Measurements from ENCODE around the gene MRM3. TPM values are rescaled to one million over a fixed set of nuclear protein-coding genes. Genes with fewer than 3 reads are reported as not detected.
"Not testable (repeated sequence)": the region's sequence is repeated elsewhere in the genome, so short reads cannot be mapped to it uniquely, and the experiment has no call there.

MRM3 gene
- total RNA-seq, 2 experiments from 2014 or later = 12.8 to 15.8 TPM

DNA sequence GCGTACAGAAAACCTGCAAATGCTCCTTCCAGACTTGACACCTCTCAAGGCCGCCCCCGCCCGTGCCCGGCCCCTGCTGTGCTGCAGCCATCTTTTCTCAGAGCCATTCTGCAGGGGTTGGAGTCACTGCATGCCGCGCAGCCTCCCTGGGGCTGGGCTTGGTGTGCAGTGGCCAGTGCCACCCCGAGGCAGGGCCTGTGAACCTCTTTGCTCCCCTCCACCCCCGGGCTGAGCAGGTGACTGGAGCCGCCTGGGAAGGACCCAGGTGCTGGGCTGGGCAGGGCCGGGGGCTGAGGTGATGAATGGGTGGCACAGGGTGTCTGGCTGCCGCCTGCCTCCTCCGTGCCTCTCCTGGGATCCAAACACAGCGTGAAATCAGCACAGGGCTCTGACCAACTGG lies 20.3 kb downstream of the MRM3 start:
- no peaks in the 10 kb centered on the region for H3K36me3 Mint-ChIP-seq (ENCODE audit: low read depth)
- ChIA-PET POLR2A (no interaction called here), CTCF (no interaction called here)
- H3K27me3 Mint-ChIP-seq = no peaks in the 10 kb centered on the region
- no peak overlapping the region for H3K4me3 Mint-ChIP-seq
- H3K4me1 Mint-ChIP-seq = no peaks in the 10 kb centered on the region
- DNase-seq = no peak
- H3K9me3 Mint-ChIP-seq = no peaks in the 10 kb centered on the region
- H3K27ac Mint-ChIP-seq = no peak overlapping the region

DNA sequence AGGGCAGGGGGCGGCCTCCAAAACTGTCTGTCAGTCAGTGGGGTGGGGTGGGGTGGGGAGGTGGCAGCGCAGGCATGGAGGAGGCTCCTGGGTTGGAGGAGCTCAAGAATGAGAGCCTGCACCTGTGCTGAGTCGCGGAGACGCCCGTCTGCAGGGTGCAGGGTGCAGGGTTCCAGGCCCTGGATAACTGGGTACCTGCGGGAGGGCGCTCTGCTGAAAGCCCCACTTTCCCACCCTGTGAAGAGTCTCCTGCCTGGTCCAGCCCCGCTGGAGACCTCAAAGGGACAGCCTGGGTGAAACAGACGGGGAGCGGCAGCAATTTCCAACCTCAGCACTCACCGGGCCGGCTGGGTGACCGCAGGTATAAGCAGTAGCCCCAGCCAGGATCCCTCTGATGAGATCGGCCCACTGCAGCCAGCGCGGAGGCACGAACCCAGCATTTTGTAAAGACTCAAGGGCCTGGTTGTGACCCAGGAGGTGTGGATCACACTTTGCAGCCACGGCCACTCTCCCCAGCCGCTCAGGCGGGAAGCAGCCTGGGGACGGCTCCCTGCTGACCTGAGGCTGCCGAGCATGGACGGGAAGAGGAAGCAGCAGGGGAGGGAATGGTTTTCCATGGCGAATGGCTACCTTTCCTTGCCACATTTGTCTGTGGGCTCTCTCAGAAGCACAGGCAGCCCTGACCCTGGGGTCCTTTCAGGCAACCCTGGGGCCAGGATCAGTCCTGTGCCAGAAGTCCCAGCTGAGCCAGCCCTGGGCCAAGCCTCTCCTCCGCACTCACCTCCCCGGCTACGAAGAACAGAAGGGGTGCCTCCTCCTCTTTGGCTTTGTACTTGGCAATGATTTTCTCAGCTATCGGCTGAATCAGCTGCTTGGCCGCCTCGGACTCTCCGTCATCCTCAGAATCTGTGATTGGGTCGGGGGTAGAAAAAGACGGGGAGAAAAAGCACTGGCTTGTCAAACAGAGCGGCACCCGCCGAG lies 21.0 kb downstream of the MRM3 start:
- Mint-ChIP-seq H3K36me3 (ENCODE audit: low read depth) (no peaks in the 10 kb centered on the region), H3K4me1 (no peaks in the 10 kb centered on the region), H3K27ac (no peak overlapping the region), H3K4me3 (no peak overlapping the region), H3K9me3 (no peaks in the 10 kb centered on the region), H3K27me3 (no peaks in the 10 kb centered on the region)
- ChIA-PET POLR2A (interaction anchor here (1.4 kb wide), 1 partner anchor 21 kb away, joined by 3 read pairs; the partner anchor contains the start of genes GLOD4 and MRM3), CTCF (no interaction called here)
- DNase-seq = no peak

DNA sequence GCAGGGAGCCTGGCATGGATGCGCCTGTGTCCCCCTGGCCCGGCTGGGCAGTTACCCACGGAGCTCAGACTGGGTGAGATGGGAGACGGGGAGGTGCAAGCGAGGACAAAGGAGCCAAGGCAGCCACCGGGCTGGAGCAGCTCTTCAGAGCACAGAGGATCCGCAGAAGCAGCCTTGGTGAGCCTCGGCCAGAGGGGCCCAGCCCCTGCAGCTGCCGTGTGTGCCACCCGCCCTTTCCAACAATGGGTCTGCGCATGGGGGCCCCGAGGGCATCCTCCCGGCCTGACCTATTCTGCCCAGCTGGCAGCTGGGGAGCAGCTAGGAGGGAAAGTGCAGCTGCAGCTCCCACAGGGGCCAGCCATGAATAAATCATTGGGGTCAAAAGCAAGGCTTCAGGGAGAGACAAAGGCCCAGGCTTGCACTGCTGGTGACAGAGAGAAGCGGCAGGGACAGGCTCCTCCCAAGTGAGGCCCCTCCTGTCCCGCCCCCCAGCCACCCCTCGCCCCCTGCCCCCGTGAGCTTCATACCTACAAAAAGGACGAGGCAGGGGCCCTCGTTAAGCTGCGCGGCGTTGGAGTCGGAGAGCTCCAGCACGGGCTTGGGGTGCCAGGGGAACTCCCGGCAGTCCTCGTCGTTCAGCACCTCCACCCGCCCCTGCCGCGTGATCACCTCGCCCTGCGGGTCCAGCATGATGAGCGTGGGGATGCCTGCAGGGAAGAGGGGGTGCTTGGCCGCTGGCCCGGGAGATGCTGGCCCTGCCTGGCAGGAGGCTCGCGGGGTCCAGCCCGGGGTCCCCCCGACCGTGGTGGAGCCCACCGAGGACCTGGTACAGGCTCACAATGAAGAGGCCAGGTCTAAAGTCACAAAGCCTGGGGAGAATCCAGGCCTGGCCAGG lies 22.6 kb downstream of the MRM3 start:
- no peaks in the 10 kb centered on the region for H3K9me3 Mint-ChIP-seq
- no peaks in the 10 kb centered on the region for H3K36me3 Mint-ChIP-seq (ENCODE audit: low read depth)
- POLR2A ChIA-PET = no interaction called here
- H3K27me3 Mint-ChIP-seq = no peaks in the 10 kb centered on the region
- CTCF ChIA-PET = no interaction called here
- no peak overlapping the region for H3K4me3 Mint-ChIP-seq
- no peak for DNase-seq
- no peak overlapping the region for H3K27ac Mint-ChIP-seq
- H3K4me1 Mint-ChIP-seq = no peaks in the 10 kb centered on the region

DNA sequence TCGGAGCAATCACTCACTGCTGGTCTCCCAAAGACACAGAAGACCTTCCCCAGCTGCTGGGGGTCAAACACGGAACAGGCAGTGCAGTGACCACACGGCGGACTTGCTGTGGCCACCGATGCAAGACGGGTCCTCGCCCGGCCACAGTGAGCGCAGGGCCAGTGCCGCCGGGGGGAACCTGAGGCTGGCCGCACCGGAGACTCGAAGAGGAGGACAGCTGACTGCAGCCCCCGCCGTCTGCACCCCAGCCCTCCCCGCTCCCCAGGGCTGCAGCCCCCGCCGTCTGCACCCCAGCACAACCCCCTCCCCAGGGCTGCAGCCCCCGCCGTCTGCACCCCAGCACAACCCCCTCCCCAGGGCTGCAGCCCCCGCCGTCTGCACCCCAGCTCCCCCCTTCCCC lies 23.7 kb downstream of the MRM3 start:
- POLR2A ChIA-PET; H3K36me3 Mint-ChIP-seq (ENCODE audit: low read depth); H3K27ac Mint-ChIP-seq; H3K9me3 Mint-ChIP-seq; H3K4me3 Mint-ChIP-seq; H3K27me3 Mint-ChIP-seq; DNase-seq; CTCF ChIA-PET; H3K4me1 Mint-ChIP-seq: not testable (repeated sequence)

DNA sequence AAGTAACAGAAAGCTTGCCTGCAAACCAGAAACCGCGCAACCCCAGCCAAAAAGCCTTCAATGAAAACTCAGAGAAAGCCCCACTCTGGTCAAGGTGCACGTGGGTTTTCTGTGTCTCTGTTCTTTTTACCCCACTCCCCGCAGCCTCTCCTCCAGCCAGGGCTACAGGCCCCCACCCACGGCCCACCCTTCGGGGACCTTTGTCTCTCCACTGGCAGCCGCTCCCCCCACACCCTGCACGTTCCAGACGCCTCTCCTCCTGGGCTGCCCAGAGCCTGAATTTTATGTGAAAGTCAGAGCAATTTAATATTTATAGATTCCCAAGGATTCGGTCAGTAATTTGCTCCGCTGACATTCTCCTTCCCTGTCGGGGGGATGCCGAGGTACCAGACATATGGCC lies 24.2 kb downstream of the MRM3 start:
- no peaks in the 10 kb centered on the region for H3K27me3 Mint-ChIP-seq
- H3K9me3 Mint-ChIP-seq = no peaks in the 10 kb centered on the region
- no peak for DNase-seq
- no peak overlapping the region for H3K27ac Mint-ChIP-seq
- ChIA-PET CTCF (no interaction called here), POLR2A (no interaction called here)
- H3K36me3 Mint-ChIP-seq (ENCODE audit: low read depth) = no peaks in the 10 kb centered on the region
- H3K4me3 Mint-ChIP-seq = no peak overlapping the region
- H3K4me1 Mint-ChIP-seq = no peaks in the 10 kb centered on the region

DNA sequence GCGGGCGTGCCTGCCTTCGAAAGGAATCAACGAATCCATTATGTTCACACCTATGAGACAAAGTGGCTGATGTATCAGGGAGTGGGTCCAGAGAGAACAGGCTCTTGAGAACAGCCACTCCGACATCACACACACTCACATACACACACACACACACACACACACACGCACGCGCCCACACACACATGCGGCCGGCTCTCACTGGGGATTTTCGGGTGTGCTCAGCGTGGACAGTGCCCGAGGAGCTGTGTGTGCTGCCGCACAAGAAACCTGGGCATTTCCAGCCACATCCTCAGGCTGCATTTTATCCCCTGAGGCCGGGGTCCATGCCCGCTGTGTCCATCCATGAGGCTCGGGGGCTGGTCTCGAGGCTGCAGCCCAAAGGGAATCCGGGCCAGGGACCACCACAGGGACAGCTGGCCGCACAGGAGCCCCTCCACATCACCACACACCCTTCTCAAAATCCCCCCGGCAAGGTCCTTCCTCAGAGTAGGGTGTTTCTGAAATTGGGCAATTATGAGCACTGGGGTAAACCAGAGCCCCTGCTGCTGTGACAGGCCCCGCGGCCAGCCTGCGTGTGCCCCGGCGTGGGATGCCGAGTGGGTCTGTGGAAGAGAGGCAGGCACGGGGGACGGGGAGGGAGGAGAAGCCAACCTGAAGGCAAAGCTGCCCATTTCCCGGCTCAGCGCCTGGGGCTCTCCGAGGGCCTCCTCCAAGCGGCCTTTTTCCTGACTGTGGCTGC lies 24.8 kb downstream of the MRM3 start:
- CTCF ChIA-PET = no interaction called here
- Mint-ChIP-seq H3K27me3 (no peaks in the 10 kb centered on the region), H3K9me3 (no peaks in the 10 kb centered on the region)

DNA sequence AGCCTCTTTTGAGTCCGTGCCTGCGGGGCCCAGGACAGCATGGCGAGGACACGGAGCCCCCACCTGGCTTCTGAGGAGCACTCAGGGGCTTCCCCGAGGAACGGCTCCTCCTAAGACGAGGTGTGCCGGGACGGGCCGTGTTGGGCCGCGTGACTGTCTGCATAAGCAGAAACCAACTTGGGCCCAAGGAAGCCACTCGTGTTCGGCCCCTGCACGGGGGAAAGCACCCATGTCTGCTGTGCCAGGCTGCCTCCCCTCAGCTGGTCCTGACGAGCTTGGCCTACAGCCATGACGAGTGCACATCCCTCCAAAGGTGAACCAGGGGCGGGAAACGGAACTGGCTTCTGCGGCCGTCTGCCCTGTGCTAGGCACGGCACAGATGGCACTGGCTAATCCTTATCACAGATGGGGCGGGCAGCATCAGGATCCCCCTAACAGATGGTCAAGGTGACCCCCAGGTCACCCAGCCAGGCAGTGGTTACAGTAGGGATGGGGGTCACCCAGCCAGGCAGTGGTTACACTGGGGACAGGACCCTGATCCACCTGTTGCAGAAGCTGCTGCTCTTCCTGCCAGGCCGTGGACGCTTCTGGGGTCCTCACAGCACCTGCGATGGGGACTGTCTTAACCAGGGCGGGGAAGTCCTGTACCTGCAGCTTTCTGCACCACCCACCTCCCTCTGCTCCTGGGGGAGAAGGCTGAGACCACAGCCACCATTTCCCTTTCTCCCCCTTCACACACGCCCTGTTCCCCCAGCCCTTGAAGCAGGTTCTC lies 25.6 kb downstream of the MRM3 start:
- H3K4me1 Mint-ChIP-seq = no peaks in the 10 kb centered on the region
- no peaks in the 10 kb centered on the region for H3K27me3 Mint-ChIP-seq
- H3K4me3 Mint-ChIP-seq = no peak overlapping the region
- DNase-seq = no peak
- peaks cover 7% of the 10 kb centered on the region for H3K9me3 Mint-ChIP-seq
- POLR2A ChIA-PET = interaction anchor here (0.7 kb wide), 1 partner anchor 557 kb away, joined by 3 read pairs; no protein-coding TSS in a partner anchor
- no peaks in the 10 kb centered on the region for H3K36me3 Mint-ChIP-seq (ENCODE audit: low read depth)
- CTCF ChIA-PET = no interaction called here
- no peak overlapping the region for H3K27ac Mint-ChIP-seq

More for the DNA sequence above, 24.8 kb downstream of the MRM3 start:
- Mint-ChIP-seq H3K27ac (no peak overlapping the region), H3K4me3 (no peak overlapping the region), H3K36me3 (ENCODE audit: low read depth) (no peaks in the 10 kb centered on the region), H3K4me1 (no peaks in the 10 kb centered on the region)
- DNase-seq = no peak
- POLR2A ChIA-PET = no interaction called here

DNA sequence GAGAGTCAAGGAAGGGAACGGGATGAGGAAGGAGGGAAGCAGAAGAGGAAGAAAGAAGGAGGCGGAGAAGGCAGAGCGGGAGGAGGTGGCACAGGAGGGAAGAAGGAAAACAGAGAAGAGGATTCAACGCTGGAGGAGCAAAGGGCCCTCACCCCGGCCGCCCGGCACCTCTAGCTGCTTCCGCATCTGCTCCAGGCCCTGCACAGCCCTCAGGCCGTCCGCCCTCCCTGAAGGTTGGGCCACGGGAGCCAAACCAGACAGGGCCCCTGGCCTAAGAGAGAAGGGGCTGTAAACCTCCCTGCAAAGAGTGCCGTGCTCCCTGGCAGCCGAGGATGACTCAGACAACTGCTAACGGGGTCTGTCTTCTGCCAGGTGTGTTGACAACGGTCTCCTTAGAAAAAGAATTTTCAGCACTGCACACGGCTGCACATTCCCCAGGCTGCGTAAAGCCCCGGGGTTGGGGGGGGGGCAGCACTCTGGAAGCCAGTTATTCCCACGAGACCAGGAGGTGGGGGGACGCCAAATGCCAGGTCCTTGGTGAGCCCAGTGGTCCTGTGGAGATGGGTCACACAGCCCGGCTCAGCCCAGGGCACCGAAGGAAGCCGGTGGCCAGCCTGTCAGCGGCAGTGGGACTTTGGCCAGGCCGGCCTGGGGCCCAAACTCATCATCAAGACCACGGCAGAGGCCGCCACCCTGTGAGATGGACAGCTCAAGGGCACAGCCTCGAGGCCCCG lies 29.1 kb downstream of the MRM3 start:
- H3K36me3 Mint-ChIP-seq (ENCODE audit: low read depth) = no peaks in the 10 kb centered on the region
- no peaks in the 10 kb centered on the region for H3K4me1 Mint-ChIP-seq
- CTCF ChIA-PET = no interaction called here
- no peaks in the 10 kb centered on the region for H3K27me3 Mint-ChIP-seq
- POLR2A ChIA-PET = no interaction called here
- no peak overlapping the region for H3K4me3 Mint-ChIP-seq
- H3K27ac Mint-ChIP-seq = no peak overlapping the region
- no peak for DNase-seq
- H3K9me3 Mint-ChIP-seq = peaks cover 8% of the 10 kb centered on the region

DNA sequence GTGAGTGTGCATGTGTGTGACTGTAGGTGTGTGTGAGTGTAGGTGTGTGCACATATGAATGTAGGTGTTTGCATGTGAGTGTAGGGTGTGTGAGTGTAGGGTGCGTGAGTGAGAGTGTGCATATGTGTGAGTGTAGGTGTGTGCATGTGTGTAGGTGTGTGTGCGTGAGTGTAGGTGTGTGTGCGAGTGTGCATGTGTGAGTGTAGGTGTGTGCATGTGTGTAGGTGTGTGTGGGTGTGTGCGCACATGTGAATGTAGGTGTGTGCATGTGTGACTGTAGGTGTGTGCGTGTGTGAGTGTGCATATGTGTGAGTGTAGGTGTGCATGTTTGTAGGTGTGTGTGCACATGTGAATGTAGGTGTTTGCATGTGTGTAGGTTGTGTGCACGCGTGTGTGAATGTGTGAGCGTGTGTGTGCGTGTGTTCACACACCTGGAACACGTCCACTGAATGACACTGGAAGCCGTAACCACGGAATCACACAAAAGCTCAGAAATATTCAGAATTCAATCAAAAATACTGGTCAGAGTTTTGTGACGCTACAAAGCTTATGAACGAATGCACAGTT lies 30.6 kb downstream of the MRM3 start:
- no peak overlapping the region for H3K4me3 Mint-ChIP-seq
- H3K27ac Mint-ChIP-seq = no peak overlapping the region
- H3K4me1 Mint-ChIP-seq = no peaks in the 10 kb centered on the region
- ChIA-PET CTCF (no interaction called here), POLR2A (no interaction called here)
- no peak for DNase-seq
- peaks cover 8% of the 10 kb centered on the region for H3K9me3 Mint-ChIP-seq
- no peaks in the 10 kb centered on the region for H3K27me3 Mint-ChIP-seq
- H3K36me3 Mint-ChIP-seq (ENCODE audit: low read depth) = no peaks in the 10 kb centered on the region

DNA sequence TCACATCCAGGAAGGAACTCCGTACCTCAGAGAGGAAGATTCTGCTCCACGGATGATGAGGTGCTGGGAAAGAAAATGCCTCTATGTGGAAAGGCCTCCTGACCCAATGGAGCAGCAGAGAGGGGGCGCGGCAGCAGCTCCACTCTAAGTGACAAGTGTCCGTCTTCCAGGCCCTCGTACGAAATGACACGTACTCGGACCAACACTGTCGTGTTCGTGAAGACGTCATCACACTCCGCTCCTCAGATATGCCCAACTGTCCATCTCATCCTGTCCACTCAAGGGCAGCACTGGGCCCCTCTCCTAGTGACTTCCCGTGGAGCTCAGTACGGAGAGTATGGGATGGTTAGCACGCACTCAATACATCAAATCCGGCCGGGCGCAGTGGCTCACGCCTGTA lies 32.2 kb downstream of the MRM3 start:
- peaks cover 8% of the 10 kb centered on the region for H3K9me3 Mint-ChIP-seq
- no peaks in the 10 kb centered on the region for H3K36me3 Mint-ChIP-seq (ENCODE audit: low read depth)
- POLR2A ChIA-PET = no interaction called here
- DNase-seq = no peak
- H3K4me3 Mint-ChIP-seq = no peak overlapping the region
- CTCF ChIA-PET = interaction anchor here (1.2 kb wide), 1 partner anchor 17 kb away, joined by 3 read pairs; no protein-coding TSS in a partner anchor
- H3K27ac Mint-ChIP-seq = no peak overlapping the region
- no peaks in the 10 kb centered on the region for H3K4me1 Mint-ChIP-seq
- no peaks in the 10 kb centered on the region for H3K27me3 Mint-ChIP-seq

DNA sequence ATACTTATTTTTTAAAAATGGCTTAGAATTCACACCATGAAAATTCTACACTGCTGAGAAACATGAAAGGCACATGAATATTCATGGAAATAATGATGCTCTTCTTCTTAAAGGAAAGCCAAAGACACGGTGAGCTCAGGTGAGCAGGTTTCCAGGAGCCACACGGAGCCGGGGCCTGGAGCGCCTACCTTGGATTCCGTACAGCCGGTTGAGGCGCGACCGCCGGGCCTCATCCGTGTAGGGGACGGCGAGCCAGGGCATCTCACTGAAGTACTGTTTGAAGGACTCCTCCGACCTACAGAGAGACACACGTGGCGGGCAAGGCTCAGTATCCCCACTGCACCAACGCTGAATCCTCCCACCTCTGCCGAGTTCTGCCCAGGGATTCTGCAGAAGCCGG lies 37.1 kb downstream of the MRM3 start:
- POLR2A ChIA-PET = no interaction called here
- Mint-ChIP-seq H3K9me3 (no peaks in the 10 kb centered on the region), H3K36me3 (ENCODE audit: low read depth) (no peaks in the 10 kb centered on the region), H3K4me3 (no peak overlapping the region), H3K4me1 (no peaks in the 10 kb centered on the region), H3K27me3 (no peaks in the 10 kb centered on the region), H3K27ac (no peak overlapping the region)
- no peak for DNase-seq
- CTCF ChIA-PET = no interaction called here

DNA sequence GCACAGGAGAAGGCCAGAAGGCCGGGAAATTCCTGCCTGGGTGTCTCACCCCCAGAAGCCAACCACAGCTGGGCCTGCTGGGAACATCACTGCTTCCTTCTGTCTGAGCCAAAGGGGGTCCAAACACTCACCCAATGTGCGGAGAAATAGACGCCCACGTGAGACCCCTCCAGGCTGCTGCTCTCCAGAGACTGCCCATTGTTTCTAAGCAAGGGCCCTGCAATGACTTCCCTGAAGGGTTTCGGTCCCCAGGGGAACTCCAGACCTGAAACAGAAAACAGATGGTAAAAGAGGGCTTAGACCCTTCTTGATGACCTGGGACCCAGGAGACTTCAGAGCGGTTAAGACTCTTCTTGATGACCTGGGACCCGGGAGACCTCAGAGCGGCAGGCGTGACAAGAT lies 41.3 kb downstream of the MRM3 start:
- CTCF ChIA-PET = no interaction called here
- Mint-ChIP-seq H3K4me3 (no peak overlapping the region), H3K27ac (no peak overlapping the region), H3K4me1 (no peaks in the 10 kb centered on the region), H3K27me3 (no peaks in the 10 kb centered on the region), H3K36me3 (ENCODE audit: low read depth) (no peaks in the 10 kb centered on the region), H3K9me3 (no peaks in the 10 kb centered on the region)
- POLR2A ChIA-PET = no interaction called here
- no peak for DNase-seq

All from activated CD4-positive, alpha-beta memory T cell treated with anti-CD3 and anti-CD28 coated beads, Interleukin-2, amount 10 ng/mL, durations not matched to agents 7 days and 5 days (primary cell).